HEK293 (cell line): Measurements from ENCODE around the gene RPL22.

Experiments
- CTCF ChIA-PET: fragments of 350-600 bp; formaldehyde crosslinking; extraction: SDS; loops from one replicate; lab custom pipeline; 2021; ENCODE audit warnings: antibody characterized with exemption; lab: Yijun Ruan, JAX
- POLR2A ChIA-PET: fragments of 300-600 bp; formaldehyde crosslinking; extraction: SDS; loops from one replicate; lab custom pipeline; 2020; ENCODE audit warnings: antibody characterized with exemption, inconsistent platforms; lab: Yijun Ruan, JAX
- H3K27ac ChIP-seq: fragments of 200-500 bp; sonication (Bioruptor generic); 2 replicates; pipeline ENCODE4 v1.5.1; 2014; ENCODE audit warnings: low read depth, low read length, control low read depth, inconsistent platforms; ENCODE audit errors: extremely low read depth
- H3K36me3 ChIP-seq, 2 experiments: fragments of 200-500 bp in 1 of 2; sonication (Bioruptor generic) in 1 of 2; 1 replicate in 1 of 2; 2 replicates in 1 of 2; pipeline ENCODE4 v1.5.1; 2014 to 2017; ENCODE audit warnings: inconsistent platforms in 2 of 2, low read length in 2 of 2; ENCODE audit not compliant: control insufficient read depth in 2 of 2, insufficient read depth in 1 of 2
- H3K4me1 ChIP-seq: fragments of 200-500 bp; sonication (Bioruptor generic); 2 replicates; pipeline ENCODE4 v1.5.1; 2014; ENCODE audit warnings: mild to moderate bottlenecking, low read length, inconsistent platforms; ENCODE audit not compliant: control insufficient read depth, insufficient read depth
- H3K4me3 ChIP-seq: 2 replicates; pipeline ENCODE4 v1.5.1; 2011; ENCODE audit warnings: low read depth, mild to moderate bottlenecking, control low read depth, low read length, moderate library complexity
- H3K9me3 ChIP-seq: fragments of 200-500 bp; sonication (Bioruptor generic); 2 replicates; pipeline ENCODE4 v1.5.1; 2014; ENCODE audit warnings: low read depth, low read length, inconsistent platforms; ENCODE audit not compliant: control insufficient read depth, insufficient read depth
- MYNN ChIP-seq: fragments of 450-650 bp; formaldehyde crosslinking; IDR thresholded peaks from 2 replicates; pipeline ENCODE4 v1.5.1; 2016; ENCODE audit warnings: missing biosample characterization, missing genetic modification characterization, borderline replicate concordance
- PRDM10 ChIP-seq: fragments of 450-650 bp; formaldehyde crosslinking; IDR thresholded peaks from 2 replicates; pipeline ENCODE4 v1.5.1; 2016; ENCODE audit warnings: missing biosample characterization, missing genetic modification characterization
- SCRT2 ChIP-seq: fragments of 450-650 bp; formaldehyde crosslinking; IDR thresholded peaks from 2 replicates; pipeline ENCODE4 v1.5.1; 2016; ENCODE audit warnings: missing biosample characterization, missing genetic modification characterization
- SP2 ChIP-seq: fragments of 450-650 bp; formaldehyde crosslinking; IDR thresholded peaks from 2 replicates; pipeline ENCODE4 v1.5.1; 2016; ENCODE audit warnings: missing biosample characterization, missing genetic modification characterization
- ZNF133 ChIP-seq: fragments of 450-650 bp; formaldehyde crosslinking; IDR thresholded peaks from 2 replicates; pipeline ENCODE4 v1.5.1; 2016; ENCODE audit warnings: missing biosample characterization, missing genetic modification characterization
- ZNF600 ChIP-seq: fragments of 450-650 bp; formaldehyde crosslinking; IDR thresholded peaks from 2 replicates; pipeline ENCODE4 v1.5.1; 2016; ENCODE audit warnings: missing biosample characterization, missing genetic modification characterization
- ZNF654 ChIP-seq: fragments of 450-650 bp; formaldehyde crosslinking; IDR thresholded peaks from 2 replicates; pipeline ENCODE4 v1.5.1; 2016; ENCODE audit warnings: low read depth, missing biosample characterization, missing genetic modification characterization
- ZNF692 ChIP-seq: fragments of 450-650 bp; formaldehyde crosslinking; IDR thresholded peaks from 2 replicates; pipeline ENCODE4 v1.5.1; 2016; ENCODE audit warnings: missing biosample characterization, missing genetic modification characterization

RPL22 gene

GRCh38 chr1:6185635-6186382, 13.6 kb downstream of the RPL22 start (continued):
- TF ChIP-seq ZNF692 (tag by site-specific recombination), result peak; percentile 97
- TF ChIP-seq, all 188 proteins: peak for 10

- no peak for TF ChIP-seq MYNN (tag by site-specific recombination)
- TF ChIP-seq SCRT2 (tag by site-specific recombination), result peak; percentile 45; the same call in 1 of the 2 replicates
- no peak for TF ChIP-seq ZNF654 (tag by site-specific recombination)
- no peak for TF ChIP-seq ZNF133 (tag by site-specific recombination)
- no peaks in the 10 kb centered on the region for H3K4me1 ChIP-seq
- H3K4me3 ChIP-seq, result no peak overlapping the region
- H3K36me3 ChIP-seq, result peaks cover 19 to 58% of the 10 kb centered on the region in 2 experiments; a peak in 2 of 3 replicates
- ChIA-PET POLR2A (interaction anchor here (0.6 to 0.9 kb wide), 2 partner anchors 10 to 238 kb away, joined by 4 read pairs; no protein-coding TSS in a partner anchor), CTCF (interaction anchor here (0.6 to 3.0 kb wide), 17 partner anchors 9 to 144 kb away, joined by 3 to 18 read pairs (median 4); partner anchors contain the start of genes RNF207 and RPL22)
- no peaks in the 10 kb centered on the region for H3K9me3 ChIP-seq
- H3K27ac ChIP-seq, result no peak overlapping the region
These were observed 14.2 kb downstream of the RPL22 start for GRCh38 chr1:6185151-6185550.

GRCh38 chr1:6184083-6184783, 15.2 kb downstream of the RPL22 start:
- Histone ChIP-seq H3K36me3 (peaks cover 12 to 49% of the 10 kb centered on the region in 2 experiments; a peak in 2 of 3 replicates), H3K4me3 (no peak overlapping the region)
- CTCF ChIA-PET, result interaction anchor here (0.7 to 3.0 kb wide), 5 partner anchors 14 to 131 kb away, joined by 4 to 12 read pairs (median 7); partner anchors contain the start of gene RPL22

More at GRCh38 chr1:6184083-6184783, 15.2 kb downstream of the RPL22 start:
- TF ChIP-seq SP2 (no peak), ZNF600 (peak; percentile 72), PRDM10 (tag by site-specific recombination) (0 out of 2 replicates have a peak, but pooled peaks have one; percentile 34)
- H3K27ac ChIP-seq, result no peak overlapping the region
- no peaks in the 10 kb centered on the region for H3K4me1 ChIP-seq
- H3K9me3 ChIP-seq, result no peaks in the 10 kb centered on the region
- POLR2A ChIA-PET, result no interaction called here
